TTC549 (cell line): Measurements from ENCODE around the gene DKKL1.
"Not testable (repeated sequence)": the region's sequence is repeated elsewhere in the genome, so short reads cannot be mapped to it uniquely, and the experiment has no call there.

Source experiments
- FAIRE-seq: peaks from 2 replicates; lab custom pipeline; 2012; peaks lifted over from hg19 to GRCh38; lab: Jason Lieb, UNC

DKKL1 gene

GRCh38 chr19:49363268-49364082 lies at the start of gene DKKL1:
TSS of gene DKKL1 (plus strand) at chr19:49363877. CDS start at chr19:49363999, 122 bp downstream.
- peak; percentile 99 for FAIRE-seq

GRCh38 chr19:49315111-49315510 lies 48.6 kb upstream of the DKKL1 start:
- no peak for FAIRE-seq

- FAIRE-seq = no peak
Measured at GRCh38 chr19:49316284-49316683, 47.4 kb upstream of the DKKL1 start.

- FAIRE-seq = no peak
Measured at GRCh38 chr19:49318296-49318695, 45.4 kb upstream of the DKKL1 start.

GRCh38 chr19:49324801-49325576 lies 38.7 kb upstream of the DKKL1 start, which contains the start of gene SLC6A16:
TSS of gene SLC6A16 (minus strand) at chr19:49325191. CDS start at chr19:49311347, 13,844 bp downstream.
- no peak for FAIRE-seq

GRCh38 chr19:49325756-49326155 lies 37.9 kb upstream of the DKKL1 start:
- FAIRE-seq = not testable (repeated sequence)

GRCh38 chr19:49326165-49326704 lies 37.4 kb upstream of the DKKL1 start:
- FAIRE-seq = no peak

GRCh38 chr19:49327878-49328544 lies 35.7 kb upstream of the DKKL1 start:
- no peak for FAIRE-seq

GRCh38 chr19:49328741-49329140 lies 34.9 kb upstream of the DKKL1 start:
- FAIRE-seq = no peak

GRCh38 chr19:49331187-49331586 lies 32.5 kb upstream of the DKKL1 start:
- FAIRE-seq = not testable (repeated sequence)

- FAIRE-seq = peak; percentile 56
Measured at GRCh38 chr19:49331616-49332055, 32.0 kb upstream of the DKKL1 start.

- FAIRE-seq = not testable (repeated sequence)
Measured at GRCh38 chr19:49332691-49333417, 30.8 kb upstream of the DKKL1 start.

- FAIRE-seq = no peak
Measured at GRCh38 chr19:49333418-49333805, 30.3 kb upstream of the DKKL1 start.

- no peak for FAIRE-seq
Measured at GRCh38 chr19:49333811-49334288, 29.8 kb upstream of the DKKL1 start.

- no peak for FAIRE-seq
Measured at GRCh38 chr19:49335071-49335783, 28.4 kb upstream of the DKKL1 start, which contains the start of gene CD37. TSS of gene CD37 (plus strand) at chr19:49335406. CDS start at chr19:49335541, 135 bp downstream.

GRCh38 chr19:49335784-49336481 lies 27.7 kb upstream of the DKKL1 start:
- FAIRE-seq = no peak

GRCh38 chr19:49336482-49337266 lies 27.0 kb upstream of the DKKL1 start:
- no peak for FAIRE-seq

- FAIRE-seq = no peak
Measured at GRCh38 chr19:49337267-49338022, 26.2 kb upstream of the DKKL1 start.
